GM18505 (cell line): Measurements from ENCODE around the gene PLN.

ENCODE experiments used
- ATAC-seq: cut with Tn5 transposase; IDR thresholded peaks from one replicate; pipeline ENCODE4 v1.9.1; 2021; ENCODE audit not compliant: unreplicated experiment
- POLR2A ChIP-seq: IDR thresholded peaks from 4 replicates; pipeline ENCODE4 v1.6.1; 2011; ENCODE audit warnings: borderline replicate concordance; ENCODE audit not compliant: insufficient read depth, insufficient read length; ENCODE audit errors: extremely low read depth

PLN gene

GRCh38 chr6:118523216-118523615 is 24.9 kb upstream of the PLN start:
- no peak for ATAC-seq
- no peak for TF ChIP-seq POLR2A

- no peak for TF ChIP-seq POLR2A
- no peak for ATAC-seq
These were observed 23.4 kb upstream of the PLN start for GRCh38 chr6:118524686-118525085.

- ATAC-seq: no peak
- no peak for TF ChIP-seq POLR2A
These were observed 21.9 kb upstream of the PLN start for GRCh38 chr6:118525913-118526780.

GRCh38 chr6:118528129-118528528 is 20.0 kb upstream of the PLN start:
- ATAC-seq: no peak
- no peak for TF ChIP-seq POLR2A

GRCh38 chr6:118529756-118530155 is 18.3 kb upstream of the PLN start:
- no peak for ATAC-seq
- no peak for TF ChIP-seq POLR2A

GRCh38 chr6:118530942-118531341 is 17.2 kb upstream of the PLN start:
- ATAC-seq: no peak
- no peak for TF ChIP-seq POLR2A

GRCh38 chr6:118535176-118535844 is 12.8 kb upstream of the PLN start:
- ATAC-seq: no peak
- TF ChIP-seq POLR2A: no peak

GRCh38 chr6:118536478-118536877 is 11.6 kb upstream of the PLN start:
- TF ChIP-seq POLR2A: no peak
- no peak for ATAC-seq

- ATAC-seq: no peak
These were observed 10.5 kb upstream of the PLN start for GRCh38 chr6:118537574-118537973.

GRCh38 chr6:118542184-118542952 is 5.7 kb upstream of the PLN start:
- no peak for TF ChIP-seq POLR2A
- ATAC-seq: no peak

More at GRCh38 chr6:118537574-118537973, 10.5 kb upstream of the PLN start:
- TF ChIP-seq POLR2A: no peak

GRCh38 chr6:118544105-118544504 is 4.0 kb upstream of the PLN start:
- no peak for TF ChIP-seq POLR2A
- ATAC-seq: no peak

- no peak for TF ChIP-seq POLR2A
These were observed 1.8 kb upstream of the PLN start for GRCh38 chr6:118546164-118546879.

GRCh38 chr6:118546880-118547218 is 1.2 kb upstream of the PLN start:
- TF ChIP-seq POLR2A: no peak
- no peak for ATAC-seq

More at GRCh38 chr6:118546164-118546879, 1.8 kb upstream of the PLN start:
- no peak for ATAC-seq
